ENCODE measurements around the gene JAK1. TPM values are rescaled to one million over a fixed set of nuclear protein-coding genes. Genes with fewer than 3 reads are reported as not detected.

Gene JAK1
- total and polyA plus RNA-seq, 9 of the 15 experiments (the other 6 are each of a cell fraction or from before 2014, with no cell fraction given): 9.7 to 44.1 (median 42.5) TPM

- 25% methylated on average over 1 of the region's 1 CpG for WGBS (ENCODE audit: insufficient coverage, low coverage, missing lambda C conversion rate)
- ChIA-PET CTCF (ENCODE audit: low intra/inter-chr PET ratio) (no interaction called here), POLR2A (no interaction called here)
- Histone ChIP-seq H3K27ac (ENCODE audit: extremely low read depth, low read depth, low read length) (no peak overlapping the region), H4K20me1 (replicated peaks; ENCODE audit: control insufficient read depth, insufficient read depth, low read length) (no peaks in the 10 kb centered on the region), H3K4me2 (ENCODE audit: insufficient read depth, low read length) (no peak overlapping the region), H3K4me3 (no peak overlapping the region), H3K27me3 (ENCODE audit: control insufficient read depth in 2 of 2, insufficient read depth in 2 of 2, low read length in 2 of 2) (no peaks in the 10 kb centered on the region; a peak in 1 of 5 replicates), H3K9me3 (replicated peaks; ENCODE audit: control insufficient read depth, insufficient read depth, low read depth, low read length) (no peaks in the 10 kb centered on the region), H2AFZ (ENCODE audit: low read depth, low read length) (no peak overlapping the region), H3K4me1 (replicated peaks in 1 of 2; ENCODE audit: control insufficient read depth in 2 of 2, insufficient read depth in 2 of 2, low read length in 2 of 2) (no peaks in the 10 kb centered on the region), H3K9me1 (ENCODE audit: control insufficient read depth, insufficient read depth, low read length) (no peaks in the 10 kb centered on the region), H3K79me2 (ENCODE audit: control insufficient read depth, insufficient read depth, low read length) (no peaks in the 10 kb centered on the region), H3K36me3 (ENCODE audit: control insufficient read depth, insufficient read depth, low read length) (no peaks in the 10 kb centered on the region), H3K9ac (ENCODE audit: insufficient read depth in 1 of 2, low read depth in 2 of 2, low read length in 2 of 2) (no peak overlapping the region)
- intact Hi-C loops (cut with micrococcal nuclease): no loop called here
- ATAC-seq (no peak), DNase-seq (ENCODE audit: extremely low read depth in 1 of 4, low spot score in 3 of 4) (no peak), FAIRE-seq (no peak)
- no TSS peak for BruUV-seq (replicated peaks)
- TF ChIP-seq, protein P1, sequence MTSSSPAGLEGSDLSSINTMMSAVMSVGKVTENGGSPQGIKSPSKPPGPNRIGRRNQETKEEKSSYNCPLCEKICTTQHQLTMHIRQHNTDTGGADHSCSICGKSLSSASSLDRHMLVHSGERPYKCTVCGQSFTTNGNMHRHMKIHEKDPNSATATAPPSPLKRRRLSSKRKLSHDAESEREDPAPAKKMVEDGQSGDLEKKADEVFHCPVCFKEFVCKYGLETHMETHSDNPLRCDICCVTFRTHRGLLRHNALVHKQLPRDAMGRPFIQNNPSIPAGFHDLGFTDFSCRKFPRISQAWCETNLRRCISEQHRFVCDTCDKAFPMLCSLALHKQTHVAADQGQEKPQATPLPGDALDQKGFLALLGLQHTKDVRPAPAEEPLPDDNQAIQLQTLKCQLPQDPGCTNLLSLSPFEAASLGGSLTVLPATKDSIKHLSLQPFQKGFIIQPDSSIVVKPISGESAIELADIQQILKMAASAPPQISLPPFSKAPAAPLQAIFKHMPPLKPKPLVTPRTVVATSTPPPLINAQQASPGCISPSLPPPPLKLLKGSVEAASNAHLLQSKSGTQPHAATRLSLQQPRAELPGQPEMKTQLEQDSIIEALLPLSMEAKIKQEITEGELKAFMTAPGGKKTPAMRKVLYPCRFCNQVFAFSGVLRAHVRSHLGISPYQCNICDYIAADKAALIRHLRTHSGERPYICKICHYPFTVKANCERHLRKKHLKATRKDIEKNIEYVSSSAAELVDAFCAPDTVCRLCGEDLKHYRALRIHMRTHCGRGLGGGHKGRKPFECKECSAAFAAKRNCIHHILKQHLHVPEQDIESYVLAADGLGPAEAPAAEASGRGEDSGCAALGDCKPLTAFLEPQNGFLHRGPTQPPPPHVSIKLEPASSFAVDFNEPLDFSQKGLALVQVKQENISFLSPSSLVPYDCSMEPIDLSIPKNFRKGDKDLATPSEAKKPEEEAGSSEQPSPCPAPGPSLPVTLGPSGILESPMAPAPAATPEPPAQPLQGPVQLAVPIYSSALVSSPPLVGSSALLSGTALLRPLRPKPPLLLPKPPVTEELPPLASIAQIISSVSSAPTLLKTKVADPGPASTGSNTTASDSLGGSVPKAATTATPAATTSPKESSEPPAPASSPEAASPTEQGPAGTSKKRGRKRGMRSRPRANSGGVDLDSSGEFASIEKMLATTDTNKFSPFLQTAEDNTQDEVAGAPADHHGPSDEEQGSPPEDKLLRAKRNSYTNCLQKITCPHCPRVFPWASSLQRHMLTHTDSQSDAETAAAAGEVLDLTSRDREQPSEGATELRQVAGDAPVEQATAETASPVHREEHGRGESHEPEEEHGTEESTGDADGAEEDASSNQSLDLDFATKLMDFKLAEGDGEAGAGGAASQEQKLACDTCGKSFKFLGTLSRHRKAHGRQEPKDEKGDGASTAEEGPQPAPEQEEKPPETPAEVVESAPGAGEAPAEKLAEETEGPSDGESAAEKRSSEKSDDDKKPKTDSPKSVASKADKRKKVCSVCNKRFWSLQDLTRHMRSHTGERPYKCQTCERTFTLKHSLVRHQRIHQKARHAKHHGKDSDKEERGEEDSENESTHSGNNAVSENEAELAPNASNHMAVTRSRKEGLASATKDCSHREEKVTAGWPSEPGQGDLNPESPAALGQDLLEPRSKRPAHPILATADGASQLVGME (CRISPR knock-in tag; IDR thresholded peaks at IDR 0.05): no peak
- TF ChIP-seq NCOA6 (IDR thresholded peaks at IDR 0.05) (no peak), ZNF282 (CRISPR knock-in tag; IDR thresholded peaks at IDR 0.05) (no peak), U2AF1 (optimal IDR thresholded peaks at IDR 0.05; ENCODE audit: low read depth, low read length) (no peak), JUN (IDR thresholded peaks at IDR 0.05; ENCODE audit: borderline replicate concordance, low read depth, low read length) (no peak), JUN (CRISPR knock-in tag; IDR thresholded peaks at IDR 0.05; ENCODE audit: borderline replicate concordance) (no peak)
- in situ Hi-C loops (cut with MboI): no loop called here
Observed at GRCh38 chr1:64814427-64814826, 151.9 kb downstream of the JAK1 start.

Data from K562 (cell line).